ENCODE data around the gene PTEN.

The PTEN gene

DNA sequence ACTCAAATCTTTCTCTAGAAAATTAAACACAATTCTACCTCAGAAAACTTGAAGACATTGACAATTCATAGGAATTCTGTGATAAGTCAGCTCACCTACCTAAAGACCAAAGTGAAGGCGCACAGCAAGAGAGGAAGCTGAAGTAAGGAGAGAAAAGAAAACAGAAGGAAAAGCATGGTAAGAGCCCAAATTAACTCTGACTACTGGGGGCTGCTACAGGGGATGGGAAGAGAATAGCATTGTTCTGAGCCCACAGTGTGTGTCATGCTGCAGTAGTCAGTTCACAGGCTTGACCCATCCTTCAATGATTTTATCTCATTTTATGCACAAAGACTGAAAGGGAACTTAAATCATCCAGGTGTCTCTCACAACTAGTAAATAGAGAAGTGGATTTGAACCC, 111.3 kb downstream of the PTEN start:
- no peaks in the 10 kb centered on the region for H3K9me3 ChIP-seq (ENCODE audit: control insufficient read depth, low read length)
- no peaks in the 10 kb centered on the region for H3K36me3 ChIP-seq (ENCODE audit: control insufficient read depth, insufficient read depth, low read length)
- H3K27me3 ChIP-seq (ENCODE audit: control insufficient read depth, insufficient read depth, low read length), result no peaks in the 10 kb centered on the region
- no peak overlapping the region for H3K4me3 ChIP-seq (ENCODE audit: low read length)
- H3K4me1 ChIP-seq (ENCODE audit: control insufficient read depth, insufficient read depth, low read length), result no peaks in the 10 kb centered on the region
- H3K9ac ChIP-seq (ENCODE audit: low read length), result no peak overlapping the region

GRCh38 chr10:87976101-87976743, 112.8 kb downstream of the PTEN start:
- no peaks in the 10 kb centered on the region for H3K9me3 ChIP-seq (ENCODE audit: control insufficient read depth, low read length)
- no peaks in the 10 kb centered on the region for H3K27me3 ChIP-seq (ENCODE audit: control insufficient read depth, insufficient read depth, low read length)
- no peak overlapping the region for H3K4me3 ChIP-seq (ENCODE audit: low read length)
- no peak overlapping the region for H3K9ac ChIP-seq (ENCODE audit: low read length)
- H3K4me1 ChIP-seq (ENCODE audit: control insufficient read depth, insufficient read depth, low read length), result no peaks in the 10 kb centered on the region
- no peaks in the 10 kb centered on the region for H3K36me3 ChIP-seq (ENCODE audit: control insufficient read depth, insufficient read depth, low read length)

DNA sequence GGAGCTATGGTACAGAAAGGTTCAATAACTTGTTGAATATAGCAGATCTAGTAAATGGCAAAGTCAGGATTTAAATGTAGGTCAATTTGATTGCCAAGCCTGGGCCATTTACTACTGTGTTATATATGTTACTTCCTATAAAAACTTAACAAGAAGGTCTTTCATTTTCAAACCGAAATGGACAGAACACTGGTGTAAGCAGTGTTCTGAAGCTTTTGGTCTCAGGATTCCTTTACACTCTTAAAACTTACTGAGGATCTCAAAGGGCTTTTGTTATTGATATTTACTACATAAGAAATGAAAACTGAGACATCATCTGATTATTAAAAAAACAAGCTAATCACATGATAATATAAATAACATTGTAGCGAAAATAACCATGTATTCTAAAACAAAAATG, 114.7 kb downstream of the PTEN start:
- Histone ChIP-seq H3K9me3 (ENCODE audit: control insufficient read depth, low read length) (no peaks in the 10 kb centered on the region), H3K27me3 (ENCODE audit: control insufficient read depth, insufficient read depth, low read length) (no peaks in the 10 kb centered on the region), H3K36me3 (ENCODE audit: control insufficient read depth, insufficient read depth, low read length) (no peaks in the 10 kb centered on the region), H3K4me1 (ENCODE audit: control insufficient read depth, insufficient read depth, low read length) (no peaks in the 10 kb centered on the region), H3K9ac (ENCODE audit: low read length) (no peak overlapping the region), H3K4me3 (ENCODE audit: low read length) (no peak overlapping the region)

- H3K4me3 ChIP-seq (ENCODE audit: low read length), result no peak overlapping the region
- no peaks in the 10 kb centered on the region for H3K27me3 ChIP-seq (ENCODE audit: control insufficient read depth, insufficient read depth, low read length)
- H3K9ac ChIP-seq (ENCODE audit: low read length), result no peak overlapping the region
- no peaks in the 10 kb centered on the region for H3K9me3 ChIP-seq (ENCODE audit: control insufficient read depth, low read length)
- H3K36me3 ChIP-seq (ENCODE audit: control insufficient read depth, insufficient read depth, low read length), result no peaks in the 10 kb centered on the region
- H3K4me1 ChIP-seq (ENCODE audit: control insufficient read depth, insufficient read depth, low read length), result no peaks in the 10 kb centered on the region
Observed at GRCh38 chr10:87979847-87980246, 116.4 kb downstream of the PTEN start.

GRCh38 chr10:87983716-87984115, 120.3 kb downstream of the PTEN start:
- Histone ChIP-seq H3K9me3 (ENCODE audit: control insufficient read depth, low read length) (no peaks in the 10 kb centered on the region), H3K4me3 (ENCODE audit: low read length) (no peak overlapping the region), H3K27me3 (ENCODE audit: control insufficient read depth, insufficient read depth, low read length) (no peaks in the 10 kb centered on the region), H3K4me1 (ENCODE audit: control insufficient read depth, insufficient read depth, low read length) (no peaks in the 10 kb centered on the region), H3K36me3 (ENCODE audit: control insufficient read depth, insufficient read depth, low read length) (no peaks in the 10 kb centered on the region), H3K9ac (ENCODE audit: low read length) (no peak overlapping the region)

DNA sequence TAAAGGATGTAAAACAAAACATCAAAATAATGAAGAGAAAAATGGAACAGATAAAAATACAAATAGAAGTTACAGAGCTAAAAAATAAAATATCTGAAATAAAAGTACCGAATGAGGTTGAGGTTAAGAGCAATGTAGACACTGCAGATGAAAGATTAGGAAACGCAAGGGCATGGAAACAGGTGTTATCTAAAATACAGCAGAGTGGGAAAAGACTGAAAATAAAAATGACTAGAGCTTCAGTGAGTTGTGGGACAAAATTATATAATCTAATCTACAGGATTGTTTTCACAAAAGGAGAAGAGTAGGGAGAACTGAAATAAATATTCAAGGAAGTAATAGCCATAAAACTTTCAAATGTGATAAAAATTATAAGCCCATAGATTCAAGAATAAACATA, 123.8 kb downstream of the PTEN start:
- no peaks in the 10 kb centered on the region for H3K27me3 ChIP-seq (ENCODE audit: control insufficient read depth, insufficient read depth, low read length)
- no peaks in the 10 kb centered on the region for H3K9me3 ChIP-seq (ENCODE audit: control insufficient read depth, low read length)
- no peaks in the 10 kb centered on the region for H3K36me3 ChIP-seq (ENCODE audit: control insufficient read depth, insufficient read depth, low read length)
- no peak overlapping the region for H3K4me3 ChIP-seq (ENCODE audit: low read length)
- no peaks in the 10 kb centered on the region for H3K4me1 ChIP-seq (ENCODE audit: control insufficient read depth, insufficient read depth, low read length)
- H3K9ac ChIP-seq (ENCODE audit: low read length), result no peak overlapping the region

- H3K9me3 ChIP-seq (ENCODE audit: control insufficient read depth, low read length), result no peaks in the 10 kb centered on the region
- H3K4me3 ChIP-seq (ENCODE audit: low read length), result no peak overlapping the region
- H3K27me3 ChIP-seq (ENCODE audit: control insufficient read depth, insufficient read depth, low read length), result no peaks in the 10 kb centered on the region
- no peaks in the 10 kb centered on the region for H3K4me1 ChIP-seq (ENCODE audit: control insufficient read depth, insufficient read depth, low read length)
- H3K36me3 ChIP-seq (ENCODE audit: control insufficient read depth, insufficient read depth, low read length), result no peaks in the 10 kb centered on the region
- no peak overlapping the region for H3K9ac ChIP-seq (ENCODE audit: low read length)
Observed at GRCh38 chr10:87991946-87992345, 128.5 kb downstream of the PTEN start.

GRCh38 chr10:88004451-88004850, 141.0 kb downstream of the PTEN start:
- H3K9me3 ChIP-seq (ENCODE audit: control insufficient read depth, low read length), result no peaks in the 10 kb centered on the region
- H3K4me3 ChIP-seq (ENCODE audit: low read length), result no peak overlapping the region
- H3K9ac ChIP-seq (ENCODE audit: low read length), result no peak overlapping the region
- no peaks in the 10 kb centered on the region for H3K36me3 ChIP-seq (ENCODE audit: control insufficient read depth, insufficient read depth, low read length)
- H3K27me3 ChIP-seq (ENCODE audit: control insufficient read depth, insufficient read depth, low read length), result no peaks in the 10 kb centered on the region
- H3K4me1 ChIP-seq (ENCODE audit: control insufficient read depth, insufficient read depth, low read length), result peaks cover 6% of the 10 kb centered on the region

- Histone ChIP-seq H3K4me1 (ENCODE audit: control insufficient read depth, insufficient read depth, low read length) (peaks cover 6% of the 10 kb centered on the region), H3K36me3 (ENCODE audit: control insufficient read depth, insufficient read depth, low read length) (no peaks in the 10 kb centered on the region), H3K9ac (ENCODE audit: low read length) (no peak overlapping the region), H3K9me3 (ENCODE audit: control insufficient read depth, low read length) (no peaks in the 10 kb centered on the region), H3K4me3 (ENCODE audit: low read length) (no peak overlapping the region), H3K27me3 (ENCODE audit: control insufficient read depth, insufficient read depth, low read length) (no peaks in the 10 kb centered on the region)
Observed at GRCh38 chr10:88006261-88006660, 142.8 kb downstream of the PTEN start.

DNA sequence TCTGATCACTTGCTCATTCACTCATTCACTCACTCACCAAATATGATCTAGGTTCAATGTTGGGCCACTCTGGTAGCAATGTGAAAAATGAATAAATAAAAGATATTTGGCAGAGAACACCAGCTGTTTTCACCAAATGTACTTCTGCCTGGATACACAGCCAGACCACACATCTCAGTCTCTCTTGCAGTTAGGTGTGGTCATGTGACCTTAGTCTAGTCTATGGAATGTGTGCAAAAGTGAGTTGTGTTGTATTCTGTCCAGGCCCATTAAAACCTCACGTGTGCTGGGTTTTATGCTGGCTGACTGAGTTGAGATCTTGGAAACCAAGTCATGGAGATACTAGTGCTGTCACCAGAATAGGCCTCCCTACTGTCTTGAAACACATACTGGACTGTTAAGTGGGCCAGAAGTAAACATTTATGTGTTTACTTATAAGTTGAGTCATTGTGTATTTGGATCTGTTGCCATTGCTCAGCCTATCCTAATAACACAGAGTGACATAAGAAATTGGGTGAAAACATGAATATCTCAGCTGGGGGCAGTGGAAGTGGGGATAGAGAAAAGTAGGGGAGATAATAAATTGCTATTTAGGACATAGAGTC, 145.5 kb downstream of the PTEN start:
- Histone ChIP-seq H3K9me3 (ENCODE audit: control insufficient read depth, low read length) (no peaks in the 10 kb centered on the region), H3K4me3 (ENCODE audit: low read length) (no peak overlapping the region), H3K36me3 (ENCODE audit: control insufficient read depth, insufficient read depth, low read length) (no peaks in the 10 kb centered on the region), H3K9ac (ENCODE audit: low read length) (no peak overlapping the region), H3K4me1 (ENCODE audit: control insufficient read depth, insufficient read depth, low read length) (peaks cover 6% of the 10 kb centered on the region), H3K27me3 (ENCODE audit: control insufficient read depth, insufficient read depth, low read length) (no peaks in the 10 kb centered on the region)

DNA sequence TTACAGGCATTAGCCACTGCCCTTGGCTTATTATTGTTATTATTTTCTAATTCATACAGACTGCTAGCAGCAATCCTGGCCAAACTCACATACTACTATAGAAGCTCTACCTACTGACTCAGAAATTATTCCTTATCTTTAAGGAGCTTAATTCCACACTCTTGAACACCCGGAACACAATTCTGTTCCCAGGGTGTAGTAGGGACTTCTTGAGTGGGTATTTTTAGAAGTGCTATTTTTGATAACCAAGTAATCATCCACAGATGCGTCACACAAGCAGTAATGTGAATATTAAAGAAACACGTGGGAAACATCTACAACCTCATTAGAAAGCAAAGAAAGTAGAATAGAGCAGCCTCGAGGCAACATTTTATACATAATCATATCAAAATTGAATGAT, 149.2 kb downstream of the PTEN start:
- Histone ChIP-seq H3K9ac (ENCODE audit: low read length) (no peak overlapping the region), H3K36me3 (ENCODE audit: control insufficient read depth, insufficient read depth, low read length) (no peaks in the 10 kb centered on the region), H3K4me3 (ENCODE audit: low read length) (no peak overlapping the region), H3K4me1 (ENCODE audit: control insufficient read depth, insufficient read depth, low read length) (peaks cover 6% of the 10 kb centered on the region), H3K9me3 (ENCODE audit: control insufficient read depth, low read length) (no peaks in the 10 kb centered on the region), H3K27me3 (ENCODE audit: control insufficient read depth, insufficient read depth, low read length) (no peaks in the 10 kb centered on the region)

DNA sequence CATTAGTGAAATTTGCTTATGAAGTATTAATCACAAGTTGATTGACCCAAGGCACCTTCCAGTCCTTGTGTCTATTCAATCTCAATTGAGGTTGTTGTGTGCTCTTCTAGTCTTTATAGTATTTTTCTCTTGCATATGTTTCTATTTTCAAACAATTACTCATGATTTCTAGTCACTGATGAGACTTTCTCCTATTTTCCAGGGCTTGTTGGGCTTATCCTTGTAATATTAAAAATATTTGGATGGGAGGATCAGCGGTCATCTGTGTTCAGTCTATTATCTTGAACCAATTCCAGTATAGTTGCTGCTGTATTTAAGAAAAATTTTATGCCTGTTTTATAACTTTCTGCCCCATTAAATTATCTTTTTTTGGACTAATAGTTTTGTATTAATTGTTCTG, 154.4 kb downstream of the PTEN start:
- Histone ChIP-seq H3K9me3 (ENCODE audit: control insufficient read depth, low read length) (no peaks in the 10 kb centered on the region), H3K4me3 (ENCODE audit: low read length) (no peak overlapping the region), H3K27me3 (ENCODE audit: control insufficient read depth, insufficient read depth, low read length) (no peaks in the 10 kb centered on the region), H3K36me3 (ENCODE audit: control insufficient read depth, insufficient read depth, low read length) (no peaks in the 10 kb centered on the region), H3K9ac (ENCODE audit: low read length) (no peak overlapping the region), H3K4me1 (ENCODE audit: control insufficient read depth, insufficient read depth, low read length) (no peaks in the 10 kb centered on the region)

- Histone ChIP-seq H3K9me3 (ENCODE audit: control insufficient read depth, low read length) (no peaks in the 10 kb centered on the region), H3K4me3 (ENCODE audit: low read length) (no peak overlapping the region), H3K4me1 (ENCODE audit: control insufficient read depth, insufficient read depth, low read length) (no peaks in the 10 kb centered on the region), H3K36me3 (ENCODE audit: control insufficient read depth, insufficient read depth, low read length) (no peaks in the 10 kb centered on the region), H3K9ac (ENCODE audit: low read length) (no peak overlapping the region), H3K27me3 (ENCODE audit: control insufficient read depth, insufficient read depth, low read length) (no peaks in the 10 kb centered on the region)
Observed at GRCh38 chr10:88019753-88020152, 156.3 kb downstream of the PTEN start.

Data from mucosa of stomach (tissue), 1 donor.